MCF 10A (cell line): Measurements from ENCODE around the gene SLC2A8. TPM values are rescaled to one million over a fixed set of nuclear protein-coding genes. Genes with fewer than 3 reads are reported as not detected.

Experiments used
- BruUV-seq: library from RNA; stranded (reverse); fragments of 400-500 nt; replicated peaks from 2 replicates; lab custom pipeline; 2021; lab: Mats Ljungman, UMichigan
- CTCF ChIA-PET: fragments of 300-600 bp; sonication (Branson Sonifier 250); formaldehyde crosslinking; extraction: SDS; loops from one replicate; lab custom pipeline; 2021; ENCODE audit warnings: antibody characterized with exemption, inconsistent platforms; lab: Yijun Ruan, JAX
- POLR2A ChIA-PET: fragments of 300-600, 350-650 bp; sonication (Branson Sonifier 250); formaldehyde crosslinking; extraction: SDS; loops from one replicate; lab custom pipeline; 2020; ENCODE audit warnings: antibody characterized with exemption, inconsistent platforms; lab: Yijun Ruan, JAX
- DNase-seq: peaks from one replicate; pipeline ENCODE4 v3.0.0-alpha.2; 2018; ENCODE audit not compliant: unreplicated experiment
- H3K27ac Mint-ChIP-seq: one replicate; pipeline ENCODE4 v1.8.0; 2022; ENCODE audit warnings: mild to moderate bottlenecking, low read depth, mixed read lengths; ENCODE audit not compliant: unreplicated experiment
- H3K27me3 Mint-ChIP-seq: one replicate; pipeline ENCODE4 v1.8.0; 2022; ENCODE audit warnings: mixed read lengths; ENCODE audit not compliant: insufficient read depth, unreplicated experiment
- H3K36me3 Mint-ChIP-seq: one replicate; pipeline ENCODE4 v1.8.0; 2022; ENCODE audit warnings: mild to moderate bottlenecking, moderate library complexity, mixed read lengths; ENCODE audit not compliant: insufficient read depth, unreplicated experiment
- H3K4me1 Mint-ChIP-seq: one replicate; pipeline ENCODE4 v1.8.0; 2022; ENCODE audit warnings: mixed read lengths; ENCODE audit not compliant: insufficient read depth, unreplicated experiment
- H3K4me3 Mint-ChIP-seq: one replicate; pipeline ENCODE4 v1.8.0; 2022; ENCODE audit warnings: mild to moderate bottlenecking, moderate library complexity, mixed read lengths; ENCODE audit not compliant: unreplicated experiment
- H3K9me3 Mint-ChIP-seq: one replicate; pipeline ENCODE4 v1.8.0; 2022; ENCODE audit warnings: mixed read lengths; ENCODE audit not compliant: unreplicated experiment
- CTCF ChIP-seq: fragments of 200-600 bp; IDR thresholded peaks from one replicate; pipeline ENCODE4 v1.8.0; 2022; ENCODE audit warnings: antibody characterized with exemption, mild to moderate bottlenecking; ENCODE audit not compliant: unreplicated experiment
- intact Hi-C: fragments of 100-400 bp; cut with micrococcal nuclease; formaldehyde crosslinking; loops from 2 replicates; pipeline ENCODE4 v1.14.1; 2022
- total RNA-seq: library from RNA; stranded (reverse); gene quantifications from 2 replicates; pipeline ENCODE4 v1.2.3, GENCODE V29; 2022

SLC2A8 gene
- total RNA-seq, 1 experiment from 2014 or later, result 14.0 TPM

- H3K27me3 Mint-ChIP-seq, result no peaks in the 10 kb centered on the region
- H3K9me3 Mint-ChIP-seq, result no peaks in the 10 kb centered on the region
- peak; percentile 18 for DNase-seq
- no peak for TF ChIP-seq CTCF
- intact Hi-C loops, result loop anchor here (5.0 to 10.0 kb wide), 2 partner anchors 87 to 235 kb away; no protein-coding TSS in a partner anchor
- CTCF ChIA-PET, result interaction anchor here (0.7 kb wide), 1 partner anchor 236 kb away, joined by 4 read pairs; no protein-coding TSS in a partner anchor
- POLR2A ChIA-PET, result interaction anchor here (0.5 to 3.6 kb wide), 22 partner anchors 9 to 401 kb away, joined by 3 to 91 read pairs (median 6); partner anchors contain the start of genes CDK9, SLC2A8, STXBP1 and ZNF79
- H3K4me1 Mint-ChIP-seq, result peaks cover 47% of the 10 kb centered on the region
- H3K4me3 Mint-ChIP-seq, result peak overlapping the region; percentile 93
- no TSS peak for BruUV-seq
- H3K27ac Mint-ChIP-seq, result peak overlapping the region; percentile 97
- H3K36me3 Mint-ChIP-seq, result peaks cover 86% of the 10 kb centered on the region
Observed at GRCh38 chr9:127449332-127449966, 52.5 kb downstream of the SLC2A8 start.

- Mint-ChIP-seq H3K4me3 (peak overlapping the region; percentile 93), H3K27me3 (no peaks in the 10 kb centered on the region), H3K27ac (peak overlapping the region; percentile 97), H3K36me3 (peaks cover 86% of the 10 kb centered on the region), H3K4me1 (peaks cover 44% of the 10 kb centered on the region), H3K9me3 (no peaks in the 10 kb centered on the region)
- TF ChIP-seq CTCF, result no peak
- CTCF ChIA-PET, result interaction anchor here (0.6 to 1.0 kb wide), 3 partner anchors 27 to 137 kb away, joined by 3 read pairs; no protein-coding TSS in a partner anchor
- POLR2A ChIA-PET, result interaction anchor here (0.5 to 3.6 kb wide), 36 partner anchors 10 to 335 kb away, joined by 3 to 91 read pairs (median 5); partner anchors contain the start of genes CDK9, GARNL3, SLC2A8 and STXBP1
- no TSS peak for BruUV-seq
- DNase-seq, result peak; percentile 17
- intact Hi-C loops, result no loop called here
Observed at GRCh38 chr9:127450243-127450760, 53.3 kb downstream of the SLC2A8 start.

GRCh38 chr9:127450830-127451607, 54.0 kb downstream of the SLC2A8 start, which contains the start of the genes LRSAM1 and RPL12:
Gene LRSAM1 (plus strand): TSS chr9:127451510. CDS start chr9:127454528, 3,018 bp downstream.
Gene RPL12 (minus strand): TSS chr9:127451406. CDS start chr9:127451317, 89 bp downstream.
- Mint-ChIP-seq H3K4me3 (peak within 1 kb of the TSS; percentile 93), H3K4me1 (peaks cover 41% of the 10 kb centered on the region), H3K9me3 (no peaks in the 10 kb centered on the region), H3K27ac (peak within 1 kb of the TSS; percentile 97), H3K27me3 (no peaks in the 10 kb centered on the region), H3K36me3 (peaks cover 82% of the 10 kb centered on the region)
- ChIA-PET POLR2A (interaction anchor here (0.6 to 3.6 kb wide), 46 partner anchors 8 to 470 kb away, joined by 3 to 91 read pairs (median 4); partner anchors contain the start of genes CDK9, GARNL3, SLC2A8 and STXBP1), CTCF (interaction anchor here (0.6 to 1.1 kb wide), 5 partner anchors 28 to 236 kb away, joined by 3 to 4 read pairs (median 3); no protein-coding TSS in a partner anchor)
- peak; percentile 94 for DNase-seq
- no peak for TF ChIP-seq CTCF
- TSS peak; percentile 53 for BruUV-seq
- intact Hi-C loops, result loop anchor here (1.0 kb wide), 2 partner anchors 27 to 135 kb away; partner anchors contain the start of gene ZNF79
